Measurements from ENCODE around the gene ATR. TPM values are rescaled to one million over a fixed set of nuclear protein-coding genes. Genes with fewer than 3 reads are reported as not detected.
"Not testable (repeated sequence)": the region's sequence is repeated elsewhere in the genome, so short reads cannot be mapped to it uniquely, and the experiment has no call there.

The ATR gene
- total RNA-seq, 2 donors from 2014 or later: 13.9 to 20.3 TPM

DNA sequence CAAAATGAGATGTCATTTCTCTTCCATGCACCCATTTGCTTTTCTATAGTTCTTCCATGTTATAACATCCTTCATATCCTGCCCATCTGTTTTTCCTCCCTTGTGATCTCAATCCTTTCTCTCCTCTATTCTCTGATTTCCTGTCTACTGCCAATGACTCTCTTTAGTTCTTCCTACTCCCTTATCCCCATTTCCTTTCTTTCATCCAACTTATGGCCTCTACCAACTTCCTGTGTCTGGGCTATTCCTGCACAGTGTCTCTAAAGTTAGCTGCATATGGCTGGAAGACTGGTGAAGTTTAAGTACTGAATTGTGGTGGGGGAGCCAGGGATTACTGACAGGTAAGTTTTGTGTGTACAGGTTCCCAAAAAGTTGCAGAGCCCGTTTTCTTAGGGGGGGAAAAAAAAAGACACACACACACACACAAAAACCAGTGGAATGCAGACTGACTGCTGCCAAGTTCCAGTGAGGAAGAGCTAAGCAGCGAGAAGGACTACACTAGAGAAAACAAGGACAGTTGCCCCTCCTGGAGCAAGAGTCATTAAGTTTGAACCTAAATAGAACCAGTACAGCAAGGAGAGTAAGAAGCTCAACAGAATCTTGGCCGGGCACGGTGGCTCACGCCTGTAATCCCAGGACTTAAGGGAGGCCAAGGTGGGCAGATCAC, 159.5 kb downstream of the ATR start:
- no peaks in the 10 kb centered on the region for H3K9me3 ChIP-seq
- H3K4me1 ChIP-seq: no peaks in the 10 kb centered on the region
- intact Hi-C loops (cut with DNase I): no loop called here
- no peak overlapping the region for H3K27ac ChIP-seq
- H3K9ac ChIP-seq (ENCODE audit: low read depth in 2 of 2, low read length in 2 of 2): no peak overlapping the region
- TF ChIP-seq, protein P1, sequence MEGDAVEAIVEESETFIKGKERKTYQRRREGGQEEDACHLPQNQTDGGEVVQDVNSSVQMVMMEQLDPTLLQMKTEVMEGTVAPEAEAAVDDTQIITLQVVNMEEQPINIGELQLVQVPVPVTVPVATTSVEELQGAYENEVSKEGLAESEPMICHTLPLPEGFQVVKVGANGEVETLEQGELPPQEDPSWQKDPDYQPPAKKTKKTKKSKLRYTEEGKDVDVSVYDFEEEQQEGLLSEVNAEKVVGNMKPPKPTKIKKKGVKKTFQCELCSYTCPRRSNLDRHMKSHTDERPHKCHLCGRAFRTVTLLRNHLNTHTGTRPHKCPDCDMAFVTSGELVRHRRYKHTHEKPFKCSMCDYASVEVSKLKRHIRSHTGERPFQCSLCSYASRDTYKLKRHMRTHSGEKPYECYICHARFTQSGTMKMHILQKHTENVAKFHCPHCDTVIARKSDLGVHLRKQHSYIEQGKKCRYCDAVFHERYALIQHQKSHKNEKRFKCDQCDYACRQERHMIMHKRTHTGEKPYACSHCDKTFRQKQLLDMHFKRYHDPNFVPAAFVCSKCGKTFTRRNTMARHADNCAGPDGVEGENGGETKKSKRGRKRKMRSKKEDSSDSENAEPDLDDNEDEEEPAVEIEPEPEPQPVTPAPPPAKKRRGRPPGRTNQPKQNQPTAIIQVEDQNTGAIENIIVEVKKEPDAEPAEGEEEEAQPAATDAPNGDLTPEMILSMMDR (IDR thresholded peaks at IDR 0.05): no peak
- no peaks in the 10 kb centered on the region for H3K27me3 ChIP-seq
- no peaks in the 10 kb centered on the region for H3K36me3 ChIP-seq
- no peak overlapping the region for H3K4me3 ChIP-seq
- no peak for DNase-seq

- H3K9ac ChIP-seq (ENCODE audit: low read depth in 2 of 2, low read length in 2 of 2): no peak overlapping the region
- intact Hi-C loops (cut with DNase I): no loop called here
- H3K36me3 ChIP-seq: peaks cover 4% of the 10 kb centered on the region
- DNase-seq: no peak
- TF ChIP-seq, protein P1 (IDR thresholded peaks at IDR 0.05): no peak
- no peaks in the 10 kb centered on the region for H3K4me1 ChIP-seq
- H3K9me3 ChIP-seq: no peaks in the 10 kb centered on the region
- no peak overlapping the region for H3K4me3 ChIP-seq
- no peak overlapping the region for H3K27ac ChIP-seq
- H3K27me3 ChIP-seq: no peaks in the 10 kb centered on the region
Measured at GRCh38 chr3:142417302-142417701, 161.2 kb downstream of the ATR start.

GRCh38 chr3:142400537-142400936, 178.0 kb downstream of the ATR start:
- H3K36me3 ChIP-seq: peaks cover 13% of the 10 kb centered on the region
- H3K4me3 ChIP-seq; intact Hi-C loops (cut with DNase I); DNase-seq; H3K4me1 ChIP-seq; H3K27ac ChIP-seq; H3K9me3 ChIP-seq; H3K27me3 ChIP-seq; H3K9ac ChIP-seq (ENCODE audit: low read depth in 2 of 2, low read length in 2 of 2): not testable (repeated sequence)

Other genes with a start within 250 kb of the ATR start
- 10 to 100 TPM; 23.3 to 57.0 TPM for gene XRN1, start 130.7 kb downstream of the ATR start, total RNA-seq
- gene PLS1, start 17.7 kb upstream of the ATR start, total RNA-seq: 100 to 1,000 TPM; 252 to 418 TPM
- 1 to 10 TPM; 1.8 to 2.2 TPM for gene TRPC1, start 145.3 kb upstream of the ATR start, total RNA-seq